GM23338 (cell line): Measurements from ENCODE around the gene MATK. TPM values are rescaled to one million over a fixed set of nuclear protein-coding genes. Genes with fewer than 3 reads are reported as not detected.

ENCODE experiments used
- ATAC-seq: fragments of 200-7000 bp; cut with Tn5 transposase; 3 replicates; pipeline ENCODE4 v1.9.1; 2020
- DNase-seq: peaks from one replicate; pipeline ENCODE4 v3.0.0-alpha.2; 2015; ENCODE audit warnings: low spot score
- H2AFZ ChIP-seq: fragments of 200-600 bp; sonication (generic); 2 replicates; pipeline ENCODE4 v1.8.0; 2016; ENCODE audit warnings: antibody characterized with exemption, mild to moderate bottlenecking, moderate library complexity
- H3F3A ChIP-seq: fragments of 200-600 bp; sonication (generic); replicated peaks from 2 replicates; pipeline ENCODE4 v1.8.0; 2017; ENCODE audit warnings: antibody characterized with exemption, mixed run types, low read depth
- H3K27ac ChIP-seq: fragments of 200-600 bp; sonication (generic); 2 replicates; pipeline ENCODE4 v1.6.1; 2016; ENCODE audit warnings: low read depth
- H3K27me3 ChIP-seq: fragments of 200-600 bp; sonication (generic); 2 replicates; pipeline ENCODE4 v1.8.0; 2016; ENCODE audit warnings: mild to moderate bottlenecking, mixed run types, moderate library complexity; ENCODE audit not compliant: insufficient read depth
- H3K36me3 ChIP-seq: fragments of 200-600 bp; sonication (generic); 2 replicates; pipeline ENCODE4 v1.8.0; 2016; ENCODE audit warnings: mild to moderate bottlenecking; ENCODE audit not compliant: insufficient read depth
- H3K4me1 ChIP-seq: fragments of 200-600 bp; sonication (generic); 2 replicates; pipeline ENCODE4 v1.8.0; 2016; ENCODE audit warnings: mild to moderate bottlenecking, moderate library complexity; ENCODE audit not compliant: insufficient read depth
- H3K4me2 ChIP-seq: fragments of 200-600 bp; sonication (generic); 2 replicates; pipeline ENCODE4 v1.7.1; 2017; ENCODE audit warnings: mixed run types
- H3K4me3 ChIP-seq: fragments of 200-600 bp; sonication (generic); 2 replicates; pipeline ENCODE4 v1.6.1; 2016; ENCODE audit warnings: mixed run types
- H3K79me2 ChIP-seq: fragments of 200-600 bp; sonication (generic); replicated peaks from 2 replicates; pipeline ENCODE4 v1.8.0; 2017; ENCODE audit warnings: mild to moderate bottlenecking; ENCODE audit not compliant: insufficient read depth
- H3K9me2 ChIP-seq: fragments of 200-600 bp; sonication (generic); 2 replicates; pipeline ENCODE4 v1.8.0; 2017; ENCODE audit not compliant: insufficient read depth
- H4K20me1 ChIP-seq: fragments of 200-600 bp; sonication (generic); replicated peaks from 2 replicates; pipeline ENCODE4 v1.8.0; 2017; ENCODE audit warnings: mild to moderate bottlenecking; ENCODE audit not compliant: insufficient read depth
- H3K27ac Mint-ChIP-seq: 2 replicates; pipeline ENCODE4 v1.8.0; 2020; ENCODE audit warnings: inconsistent platforms, mild to moderate bottlenecking, moderate library complexity, mixed read lengths
- H3K27me3 Mint-ChIP-seq: 3 replicates; pipeline ENCODE4 v1.8.0; 2022; ENCODE audit warnings: low read depth, mild to moderate bottlenecking, moderate library complexity, mixed read lengths, inconsistent platforms; ENCODE audit not compliant: insufficient read depth, poor library complexity
- H3K36me3 Mint-ChIP-seq: 3 replicates; pipeline ENCODE4 v1.8.0; 2021; ENCODE audit warnings: low read depth, mild to moderate bottlenecking, inconsistent platforms, moderate library complexity, mixed read lengths
- H3K4me1 Mint-ChIP-seq: 3 replicates; pipeline ENCODE4 v1.8.0; 2020; ENCODE audit warnings: mild to moderate bottlenecking, inconsistent platforms, mixed read lengths
- H3K4me3 Mint-ChIP-seq: 3 replicates; pipeline ENCODE4 v1.8.0; 2021; ENCODE audit warnings: moderate library complexity, mild to moderate bottlenecking, inconsistent platforms, mixed read lengths
- H3K9me3 Mint-ChIP-seq: 3 replicates; pipeline ENCODE4 v1.8.0; 2020; ENCODE audit warnings: moderate library complexity, mild to moderate bottlenecking, inconsistent platforms, mixed read lengths
- CREB1 ChIP-seq: fragments of 250-450 bp; sonication (Bioruptor Pico); IDR thresholded peaks from 2 replicates; pipeline ENCODE4 v1.5.0; 2020; ENCODE audit warnings: low read depth, mild to moderate bottlenecking, moderate library complexity
- CTCF ChIP-seq, 2 experiments: fragments of 200-600 bp in 1 of 2; sonication (generic) in 1 of 2; conservative IDR thresholded peaks; 2 replicates each; pipeline versions ENCODE4 v1.5.1 to v1.6.1; 2016 to 2017; ENCODE audit warnings: antibody characterized with exemption in 2 of 2, low read depth in 2 of 2, mild to moderate bottlenecking in 2 of 2, moderate library complexity in 1 of 2
- ETS1 ChIP-seq: IDR thresholded peaks from 2 replicates; pipeline ENCODE4 v1.6.1; 2016; ENCODE audit warnings: antibody characterized with exemption
- EZH2phosphoT487 ChIP-seq: fragments of 200-600 bp; sonication (generic); IDR thresholded peaks from one replicate; pipeline ENCODE4 v1.8.1; 2018; ENCODE audit warnings: antibody characterized with exemption; ENCODE audit not compliant: unreplicated experiment
- JUNB ChIP-seq: IDR thresholded peaks from one replicate; pipeline ENCODE4 v1.6.1; 2016; ENCODE audit warnings: antibody characterized with exemption; ENCODE audit not compliant: unreplicated experiment
- NANOG ChIP-seq: IDR thresholded peaks from 2 replicates; pipeline ENCODE4 v1.6.1; 2016; ENCODE audit warnings: antibody characterized with exemption, borderline replicate concordance
- POLR2AphosphoS5 ChIP-seq: IDR thresholded peaks from 2 replicates; pipeline ENCODE4 v1.6.1; 2016; ENCODE audit warnings: antibody characterized with exemption, low read depth
- REST ChIP-seq: IDR thresholded peaks from one replicate; pipeline ENCODE4 v1.6.1; 2018; ENCODE audit warnings: antibody characterized with exemption; ENCODE audit not compliant: unreplicated experiment
- STAT1 ChIP-seq: IDR thresholded peaks from one replicate; pipeline ENCODE4 v1.6.1; 2016; ENCODE audit warnings: antibody characterized with exemption; ENCODE audit not compliant: unreplicated experiment
- ZNF331 ChIP-seq: fragments of 250-450 bp; sonication (Bioruptor Pico); IDR thresholded peaks from 2 replicates; pipeline ENCODE4 v1.5.0; 2020; ENCODE audit warnings: low read depth, mild to moderate bottlenecking, moderate library complexity
- polyA plus RNA-seq: library from polyadenylated mRNA; unstranded; fragments of >200 nt; fragmentation: Nextera tagmentation; extraction: Ambion mirVana; gene quantifications from 2 replicates; pipeline ENCODE4 v1.2.1, GENCODE V29; 2016
- total RNA-seq: library from RNA; depleted of rRNA; stranded (reverse); fragments of >200 nt; shearing (Covaris generic); gene quantifications from 2 replicates; pipeline ENCODE4 v1.2.3, GENCODE V29; 2014

Gene MATK
- total and polyA plus RNA-seq, 2 experiments from 2014 or later, result 13.4 to 21.4 TPM

GRCh38 chr19:3770136-3770999 is 15.8 kb downstream of the MATK start:
- TF ChIP-seq POLR2AphosphoS5, result no peak
- no peak for TF ChIP-seq CREB1 (CRISPR knock-in tag)
- no peak overlapping the region for H3K4me3 Mint-ChIP-seq

GRCh38 chr19:3769494-3769893 is 16.7 kb downstream of the MATK start:
- H3K27me3 ChIP-seq, result no peaks in the 10 kb centered on the region
- TF ChIP-seq ETS1 (no peak), CTCF (conservative IDR thresholded peaks at IDR 0.05; ENCODE audit: low read depth in 2 of 2) (peak in 1 of 2 experiments; percentile 35; a peak in 1 of 4 replicates)
- H3K4me3 ChIP-seq, result no peak overlapping the region
- ATAC-seq (peak; percentile 17), DNase-seq (no peak)
- no peak overlapping the region for H3K27ac ChIP-seq
- no peak overlapping the region for H3K4me3 Mint-ChIP-seq
- H3K36me3 Mint-ChIP-seq, result peaks cover 9% of the 10 kb centered on the region
- 0 out of 2 replicates have a peak, but pooled peaks cover 4% of the 10 kb centered on the region for H3F3A ChIP-seq
- H3K4me1 ChIP-seq, result no peaks in the 10 kb centered on the region
- no peaks in the 10 kb centered on the region; the same call in 1 of the 3 replicates for H3K9me3 Mint-ChIP-seq
- H3K27ac Mint-ChIP-seq, result no peak overlapping the region
- no peak overlapping the region for H3K4me2 ChIP-seq
- H3K4me1 Mint-ChIP-seq, result peaks cover 8% of the 10 kb centered on the region
- no peaks in the 10 kb centered on the region for H3K9me2 ChIP-seq
- no peaks in the 10 kb centered on the region; the same call in 1 of the 2 replicates for H4K20me1 ChIP-seq
- H3K27me3 Mint-ChIP-seq, result peaks cover 6% of the 10 kb centered on the region
- H3K36me3 ChIP-seq, result no peaks in the 10 kb centered on the region
- H2AFZ ChIP-seq, result no peak overlapping the region
- H3K79me2 ChIP-seq, result no peaks in the 10 kb centered on the region

More at GRCh38 chr19:3770136-3770999, 15.8 kb downstream of the MATK start:
- Histone ChIP-seq H3K4me3 (no peak overlapping the region), H3K4me1 (no peaks in the 10 kb centered on the region), H3K36me3 (no peaks in the 10 kb centered on the region), H3K9me2 (no peaks in the 10 kb centered on the region), H3K4me2 (no peak overlapping the region), H3K27me3 (no peaks in the 10 kb centered on the region), H3F3A (0 out of 2 replicates have a peak, but pooled peaks cover 4% of the 10 kb centered on the region), H3K27ac (no peak overlapping the region), H2AFZ (no peak overlapping the region), H3K79me2 (no peaks in the 10 kb centered on the region), H4K20me1 (no peaks in the 10 kb centered on the region; the same call in 1 of the 2 replicates)
- DNase-seq (no peak), ATAC-seq (peak; percentile 18)
- H3K4me1 Mint-ChIP-seq, result peaks cover 8% of the 10 kb centered on the region
- H3K27ac Mint-ChIP-seq, result no peak overlapping the region
- H3K9me3 Mint-ChIP-seq, result no peaks in the 10 kb centered on the region; the same call in 1 of the 3 replicates
- H3K36me3 Mint-ChIP-seq, result peaks cover 9% of the 10 kb centered on the region
- H3K27me3 Mint-ChIP-seq, result peaks cover 7% of the 10 kb centered on the region

GRCh38 chr19:3768748-3769099 is 17.5 kb downstream of the MATK start:
- Mint-ChIP-seq H3K36me3 (peaks cover 9% of the 10 kb centered on the region), H3K27ac (no peak overlapping the region), H3K4me3 (no peak overlapping the region), H3K4me1 (peaks cover 8% of the 10 kb centered on the region), H3K27me3 (peaks cover 4% of the 10 kb centered on the region), H3K9me3 (no peaks in the 10 kb centered on the region; the same call in 1 of the 3 replicates)
- Histone ChIP-seq H2AFZ (no peak overlapping the region), H4K20me1 (no peaks in the 10 kb centered on the region; the same call in 1 of the 2 replicates), H3F3A (0 out of 2 replicates have a peak, but pooled peaks cover 4% of the 10 kb centered on the region), H3K36me3 (no peaks in the 10 kb centered on the region), H3K4me1 (no peaks in the 10 kb centered on the region), H3K27ac (no peak overlapping the region), H3K27me3 (no peaks in the 10 kb centered on the region), H3K9me2 (no peaks in the 10 kb centered on the region), H3K4me3 (no peak overlapping the region), H3K4me2 (no peak overlapping the region), H3K79me2 (0 out of 2 replicates have a peak, but pooled peaks cover 2% of the 10 kb centered on the region)
- DNase-seq (no peak), ATAC-seq (no peak)
- TF ChIP-seq NANOG, result no peak
- no peak for TF ChIP-seq STAT1
- no peak for TF ChIP-seq REST
- TF ChIP-seq EZH2phosphoT487, result no peak
- TF ChIP-seq JUNB, result no peak
- no peak for TF ChIP-seq POLR2AphosphoS5
- TF ChIP-seq CREB1 (CRISPR knock-in tag), result no peak
- no peak for TF ChIP-seq ETS1
- no peak for TF ChIP-seq ZNF331 (CRISPR knock-in tag)
